ENCODE results near the gene MISFA.
"Not testable (repeated sequence)": the region's sequence is repeated elsewhere in the genome, so short reads cannot be mapped to it uniquely, and the experiment has no call there.

Gene MISFA

GRCh38 chr11:18578975-18579598 lies 20.5 kb upstream of the MISFA start:
- DNase-seq: no peak
- Histone ChIP-seq H3K9me3 (ENCODE audit: severe bottlenecking) (no peaks in the 10 kb centered on the region), H3K4me3 (ENCODE audit: low read depth, low read length) (no peak overlapping the region), H3K36me3 (no peaks in the 10 kb centered on the region), H3K27ac (no peak overlapping the region), H3K27me3 (ENCODE audit: insufficient read depth, low read depth, severe bottlenecking) (no peaks in the 10 kb centered on the region)
- TF ChIP-seq, protein P1, sequence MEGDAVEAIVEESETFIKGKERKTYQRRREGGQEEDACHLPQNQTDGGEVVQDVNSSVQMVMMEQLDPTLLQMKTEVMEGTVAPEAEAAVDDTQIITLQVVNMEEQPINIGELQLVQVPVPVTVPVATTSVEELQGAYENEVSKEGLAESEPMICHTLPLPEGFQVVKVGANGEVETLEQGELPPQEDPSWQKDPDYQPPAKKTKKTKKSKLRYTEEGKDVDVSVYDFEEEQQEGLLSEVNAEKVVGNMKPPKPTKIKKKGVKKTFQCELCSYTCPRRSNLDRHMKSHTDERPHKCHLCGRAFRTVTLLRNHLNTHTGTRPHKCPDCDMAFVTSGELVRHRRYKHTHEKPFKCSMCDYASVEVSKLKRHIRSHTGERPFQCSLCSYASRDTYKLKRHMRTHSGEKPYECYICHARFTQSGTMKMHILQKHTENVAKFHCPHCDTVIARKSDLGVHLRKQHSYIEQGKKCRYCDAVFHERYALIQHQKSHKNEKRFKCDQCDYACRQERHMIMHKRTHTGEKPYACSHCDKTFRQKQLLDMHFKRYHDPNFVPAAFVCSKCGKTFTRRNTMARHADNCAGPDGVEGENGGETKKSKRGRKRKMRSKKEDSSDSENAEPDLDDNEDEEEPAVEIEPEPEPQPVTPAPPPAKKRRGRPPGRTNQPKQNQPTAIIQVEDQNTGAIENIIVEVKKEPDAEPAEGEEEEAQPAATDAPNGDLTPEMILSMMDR (IDR thresholded peaks at IDR 0.05; ENCODE audit: low read depth, low read length): no peak

GRCh38 chr11:18580113-18580766 lies 19.3 kb upstream of the MISFA start:
- Histone ChIP-seq H3K27ac (no peak overlapping the region), H3K4me3 (ENCODE audit: low read depth, low read length) (no peak overlapping the region)
- DNase-seq: no peak

DNA sequence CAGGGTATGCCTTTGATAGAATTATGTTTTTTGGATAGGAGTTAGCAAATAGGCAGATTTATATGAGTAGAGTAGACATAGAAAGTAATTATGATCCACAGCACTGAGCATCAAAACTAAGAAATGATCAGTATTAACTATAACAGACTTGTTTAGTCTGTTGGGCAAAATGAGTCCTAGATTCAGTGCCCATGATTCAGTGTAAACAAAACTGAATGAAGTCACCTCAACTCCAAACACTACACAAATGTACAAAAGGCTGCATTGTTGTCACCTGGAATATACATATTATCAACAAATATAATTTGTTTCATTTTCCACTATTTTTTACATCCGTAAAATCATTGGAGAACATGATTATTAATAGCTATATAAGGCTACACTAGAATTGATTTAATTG lies 17.8 kb upstream of the MISFA start:
- Histone ChIP-seq H3K9me3 (ENCODE audit: severe bottlenecking) (no peaks in the 10 kb centered on the region), H3K4me3 (ENCODE audit: low read depth, low read length) (no peak overlapping the region), H3K27ac (no peak overlapping the region), H3K36me3 (no peaks in the 10 kb centered on the region), H3K27me3 (ENCODE audit: insufficient read depth, low read depth, severe bottlenecking) (no peaks in the 10 kb centered on the region)
- no peak for DNase-seq
- TF ChIP-seq, protein P1 (IDR thresholded peaks at IDR 0.05; ENCODE audit: low read depth, low read length): no peak

More at GRCh38 chr11:18580113-18580766, 19.3 kb upstream of the MISFA start:
- H3K27me3 ChIP-seq (ENCODE audit: insufficient read depth, low read depth, severe bottlenecking): no peaks in the 10 kb centered on the region
- H3K36me3 ChIP-seq: no peaks in the 10 kb centered on the region
- TF ChIP-seq, protein P1 (IDR thresholded peaks at IDR 0.05; ENCODE audit: low read depth, low read length): no peak
- H3K9me3 ChIP-seq (ENCODE audit: severe bottlenecking): no peaks in the 10 kb centered on the region

DNA sequence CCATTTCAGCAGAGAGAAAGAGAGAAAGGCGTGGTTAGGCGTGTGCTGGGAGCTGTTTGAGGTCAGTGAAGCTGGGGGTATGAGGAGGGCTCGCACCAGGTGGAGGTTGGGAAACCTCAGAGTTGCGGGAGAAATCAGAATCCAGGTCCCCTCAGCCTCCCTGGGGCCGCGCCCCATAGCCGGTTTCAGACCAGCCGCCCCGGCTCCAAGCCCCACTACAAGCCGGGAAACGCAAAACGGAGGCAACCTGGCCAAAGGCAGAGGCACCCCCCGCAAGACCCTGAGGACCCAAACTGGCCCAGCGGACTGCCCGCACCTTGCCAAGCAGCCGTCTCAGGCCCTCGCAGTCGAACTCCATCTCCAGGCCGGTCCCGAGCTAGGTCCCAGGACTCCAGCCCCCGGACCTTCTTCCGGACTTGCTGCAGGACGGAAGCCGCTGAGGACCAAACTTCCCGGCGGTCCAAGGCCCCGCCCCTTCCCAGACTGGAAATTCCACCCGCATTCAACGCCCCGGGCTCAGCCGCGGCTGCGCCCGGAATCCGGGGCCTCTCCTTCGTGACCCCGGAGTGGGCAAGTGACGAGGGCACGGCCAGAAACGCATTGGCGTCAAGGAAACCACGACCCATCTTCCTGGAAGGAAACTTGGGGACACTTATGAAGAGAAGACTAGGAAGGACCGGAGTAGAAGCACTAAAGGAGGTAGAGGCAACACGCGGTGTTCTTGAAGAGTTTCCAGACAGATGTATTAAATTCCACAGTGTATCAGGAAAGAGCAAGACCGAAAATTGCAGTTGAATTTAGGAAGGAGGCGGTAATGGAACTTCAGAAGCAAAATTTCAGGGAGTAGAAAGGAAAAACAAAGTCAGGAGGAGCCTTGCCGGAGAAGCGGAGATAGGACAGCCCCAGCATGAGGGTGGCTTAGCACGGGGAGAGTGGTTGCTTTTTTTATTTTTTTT lies 11.0 kb upstream of the MISFA start, which contains the start of gene UEVLD:
UEVLD (minus strand) TSS at position 438 of the 956 bp plus-strand sequence; CDS start at position 358, 80 bp downstream.
- Histone ChIP-seq H3K27me3 (ENCODE audit: insufficient read depth, low read depth, severe bottlenecking) (no peaks in the 10 kb centered on the region), H3K4me3 (ENCODE audit: low read depth, low read length) (peak within 1 kb of the TSS; percentile 75), H3K27ac (peak within 1 kb of the TSS; percentile 66), H3K9me3 (ENCODE audit: severe bottlenecking) (no peaks in the 10 kb centered on the region), H3K36me3 (peaks cover 3% of the 10 kb centered on the region; the same call in 1 of the 2 replicates)
- TF ChIP-seq, protein P1 (IDR thresholded peaks at IDR 0.05; ENCODE audit: low read depth, low read length): no peak
- DNase-seq: peak; percentile 91

DNA sequence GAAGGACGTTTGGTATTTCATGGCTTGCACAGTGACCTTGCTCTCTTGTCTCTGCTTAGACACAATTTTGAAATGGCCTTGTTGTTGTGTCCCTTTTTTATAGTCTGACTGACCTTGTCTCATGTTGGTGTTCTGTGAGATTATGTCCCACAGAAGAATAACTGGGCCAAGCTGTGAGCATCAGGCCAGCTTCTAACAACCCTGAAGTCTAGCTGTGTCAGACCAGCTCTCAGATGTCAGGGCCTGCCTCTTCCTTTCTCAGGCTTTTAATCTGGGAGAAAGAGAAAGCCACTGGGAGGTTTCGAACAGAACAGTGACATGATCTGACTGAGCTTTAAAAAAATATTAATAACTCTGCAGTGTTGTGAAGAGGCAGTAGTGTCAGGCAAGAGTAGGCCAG lies 9.0 kb upstream of the MISFA start:
- TF ChIP-seq, protein P1 (IDR thresholded peaks at IDR 0.05; ENCODE audit: low read depth, low read length): no peak
- peaks cover 3% of the 10 kb centered on the region; the same call in 1 of the 2 replicates for H3K36me3 ChIP-seq
- H3K27me3 ChIP-seq (ENCODE audit: insufficient read depth, low read depth, severe bottlenecking): no peaks in the 10 kb centered on the region
- no peak overlapping the region for H3K4me3 ChIP-seq (ENCODE audit: low read depth, low read length)
- H3K9me3 ChIP-seq (ENCODE audit: severe bottlenecking): no peaks in the 10 kb centered on the region
- no peak for DNase-seq
- no peak overlapping the region for H3K27ac ChIP-seq

- H3K27me3 ChIP-seq (ENCODE audit: insufficient read depth, low read depth, severe bottlenecking); DNase-seq; H3K4me3 ChIP-seq (ENCODE audit: low read depth, low read length); H3K36me3 ChIP-seq; H3K27ac ChIP-seq; H3K9me3 ChIP-seq (ENCODE audit: severe bottlenecking): not testable (repeated sequence)
Observed at GRCh38 chr11:18594088-18594487, 5.5 kb upstream of the MISFA start.

Measured in WERI-Rb-1 (cell line).